BLaER1 (cell line): Measurements from ENCODE around the gene STON2.

Source experiments
- H3K27ac ChIP-seq: shearing (Covaris generic); formaldehyde crosslinking; 2 replicates; pipeline ENCODE4 v1.8.1; 2022
- H3K27me3 ChIP-seq: shearing (Covaris generic); formaldehyde crosslinking; 2 replicates; pipeline ENCODE4 v1.8.1; 2022
- H3K36me3 ChIP-seq: shearing (Covaris generic); formaldehyde crosslinking; 2 replicates; pipeline ENCODE4 v1.8.1; 2022
- H3K4me1 ChIP-seq: shearing (Covaris generic); formaldehyde crosslinking; 2 replicates; pipeline ENCODE4 v1.8.1; 2022
- H3K4me2 ChIP-seq: shearing (Covaris generic); formaldehyde crosslinking; 2 replicates; pipeline ENCODE4 v1.8.1; 2022
- H3K4me3 ChIP-seq: shearing (Covaris generic); formaldehyde crosslinking; 2 replicates; pipeline ENCODE4 v1.8.1; 2022
- H3K9ac ChIP-seq: shearing (Covaris generic); formaldehyde crosslinking; 2 replicates; pipeline ENCODE4 v1.8.1; 2022
- H3K9me3 ChIP-seq: shearing (Covaris generic); formaldehyde crosslinking; 2 replicates; pipeline ENCODE4 v1.8.1; 2022
- H4K20me1 ChIP-seq: shearing (Covaris generic); formaldehyde crosslinking; 2 replicates; pipeline ENCODE4 v1.8.1; 2022
- Cebpa-rat ChIP-seq: shearing (Covaris generic); IDR thresholded peaks from 2 replicates; pipeline ENCODE4 v1.8.1; 2022

STON2 gene

DNA sequence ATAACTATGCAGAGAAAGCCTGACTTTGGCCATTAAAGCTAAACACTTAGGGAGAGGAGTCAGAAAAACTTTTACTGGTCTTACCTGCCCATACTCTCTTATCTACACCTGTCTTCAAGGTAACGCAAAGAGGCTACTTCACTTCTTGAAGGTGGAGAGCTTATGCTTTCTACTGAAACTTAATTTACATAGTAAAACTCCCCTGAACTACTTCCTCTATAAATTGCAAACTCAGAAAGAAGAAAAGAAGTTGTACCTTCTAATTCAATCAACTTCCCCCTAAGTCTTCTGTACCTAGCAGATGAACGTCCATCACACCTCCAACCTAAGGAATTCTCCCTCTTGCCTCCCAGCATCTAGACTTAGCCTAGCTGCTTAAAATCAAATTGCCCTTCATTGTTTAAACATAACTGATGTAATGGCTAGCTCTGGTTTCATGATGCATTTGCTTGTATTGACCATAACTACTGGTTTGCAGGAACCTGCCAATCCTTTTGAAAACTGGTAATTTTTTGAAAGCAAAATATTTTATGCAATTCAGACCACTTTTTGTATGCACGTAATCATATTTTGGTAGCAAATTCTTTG is 87.7 kb downstream of the STON2 start:
- no peaks in the 10 kb centered on the region for H3K9me3 ChIP-seq

GRCh38 chr14:81311778-81312177 is 88.3 kb downstream of the STON2 start:
- no peak for TF ChIP-seq Cebpa-rat
- Histone ChIP-seq H4K20me1 (no peaks in the 10 kb centered on the region), H3K36me3 (no peaks in the 10 kb centered on the region), H3K4me2 (no peak overlapping the region), H3K4me1 (no peaks in the 10 kb centered on the region), H3K27me3 (no peaks in the 10 kb centered on the region), H3K4me3 (no peak overlapping the region), H3K9ac (no peak overlapping the region), H3K27ac (no peak overlapping the region), H3K9me3 (no peaks in the 10 kb centered on the region)

More for the DNA sequence above, 87.7 kb downstream of the STON2 start:
- Histone ChIP-seq H3K27me3 (no peaks in the 10 kb centered on the region), H3K9ac (no peak overlapping the region), H4K20me1 (no peaks in the 10 kb centered on the region), H3K36me3 (no peaks in the 10 kb centered on the region), H3K4me2 (no peak overlapping the region), H3K4me1 (no peaks in the 10 kb centered on the region), H3K4me3 (no peak overlapping the region), H3K27ac (no peak overlapping the region)
- TF ChIP-seq Cebpa-rat = no peak

- no peak overlapping the region for H3K27ac ChIP-seq
- no peaks in the 10 kb centered on the region for H4K20me1 ChIP-seq
- no peak overlapping the region for H3K9ac ChIP-seq
- H3K4me1 ChIP-seq = no peaks in the 10 kb centered on the region
- H3K4me2 ChIP-seq = no peak overlapping the region
- no peak for TF ChIP-seq Cebpa-rat
- H3K9me3 ChIP-seq = no peaks in the 10 kb centered on the region
- H3K36me3 ChIP-seq = no peaks in the 10 kb centered on the region
- H3K27me3 ChIP-seq = no peaks in the 10 kb centered on the region
- H3K4me3 ChIP-seq = no peak overlapping the region
These were observed 89.0 kb downstream of the STON2 start for GRCh38 chr14:81311141-81311540.

DNA sequence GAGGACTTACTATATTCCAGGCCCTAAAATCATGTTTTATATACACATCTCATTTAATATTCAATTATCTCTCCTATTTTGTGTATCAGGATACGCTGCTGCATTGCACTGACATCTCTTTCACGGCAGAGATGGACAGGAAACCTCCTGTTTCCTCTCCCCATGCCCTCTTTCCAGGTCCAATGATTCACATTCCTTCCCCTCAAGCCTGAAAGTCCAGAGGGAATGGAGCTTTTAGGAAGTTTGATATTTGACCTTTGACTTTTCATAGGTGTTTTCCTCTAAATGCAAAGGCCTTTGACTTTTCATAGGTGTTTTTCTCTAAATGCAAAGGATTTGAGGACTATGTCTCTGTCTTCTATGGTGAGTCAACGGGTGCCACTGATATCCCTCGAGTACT is 89.5 kb downstream of the STON2 start:
- no peaks in the 10 kb centered on the region for H4K20me1 ChIP-seq
- H3K27me3 ChIP-seq = no peaks in the 10 kb centered on the region
- no peak overlapping the region for H3K9ac ChIP-seq
- H3K4me3 ChIP-seq = no peak overlapping the region
- no peaks in the 10 kb centered on the region for H3K4me1 ChIP-seq
- no peak overlapping the region for H3K27ac ChIP-seq
- no peak overlapping the region for H3K4me2 ChIP-seq
- no peak for TF ChIP-seq Cebpa-rat
- no peaks in the 10 kb centered on the region for H3K36me3 ChIP-seq
- H3K9me3 ChIP-seq = no peaks in the 10 kb centered on the region

DNA sequence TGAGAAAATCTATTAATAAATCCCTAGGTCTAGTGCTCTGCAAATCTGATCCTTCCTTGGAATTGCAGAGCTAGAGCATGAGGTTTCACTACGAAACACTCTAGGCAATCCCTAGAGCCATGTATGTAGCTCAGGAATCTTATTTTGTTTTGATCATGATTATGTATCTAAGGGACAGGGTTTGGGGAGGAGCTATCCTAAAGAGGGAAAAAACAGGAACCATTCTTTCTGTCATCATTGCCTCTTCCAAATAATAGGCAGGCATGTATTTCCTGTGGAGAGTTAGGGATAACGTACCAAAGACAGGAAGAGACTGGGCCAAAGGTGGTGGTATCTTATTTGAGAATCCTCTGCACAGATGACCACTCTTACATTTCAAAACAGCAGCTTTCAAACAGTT is 90.6 kb downstream of the STON2 start:
- H3K27ac ChIP-seq = no peak overlapping the region
- no peaks in the 10 kb centered on the region for H4K20me1 ChIP-seq
- TF ChIP-seq Cebpa-rat = no peak
- no peaks in the 10 kb centered on the region for H3K4me1 ChIP-seq
- H3K9ac ChIP-seq = no peak overlapping the region
- no peaks in the 10 kb centered on the region for H3K27me3 ChIP-seq
- no peak overlapping the region for H3K4me2 ChIP-seq
- no peak overlapping the region for H3K4me3 ChIP-seq
- H3K9me3 ChIP-seq = no peaks in the 10 kb centered on the region
- H3K36me3 ChIP-seq = no peaks in the 10 kb centered on the region

DNA sequence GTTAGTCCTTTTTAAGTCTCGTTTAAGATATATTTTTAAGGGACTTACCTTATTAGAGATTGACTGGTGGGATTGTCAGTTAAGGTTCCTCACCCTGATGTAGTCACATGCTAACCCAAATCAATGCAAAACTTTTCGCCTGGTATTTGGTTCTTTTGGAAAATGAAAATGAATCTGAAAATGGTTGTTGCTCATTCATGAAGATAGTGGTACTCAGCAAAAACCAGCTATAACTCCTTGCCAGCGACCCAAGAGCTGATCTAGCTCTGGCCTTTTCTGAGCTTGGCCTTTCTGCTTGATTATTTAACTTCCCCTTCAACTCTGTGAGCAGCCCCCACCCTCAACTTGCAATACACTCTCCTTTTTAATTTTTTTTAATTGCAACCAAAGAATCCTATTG is 94.4 kb downstream of the STON2 start:
- H3K9me3 ChIP-seq = no peaks in the 10 kb centered on the region
- no peaks in the 10 kb centered on the region for H3K27me3 ChIP-seq
- H3K4me3 ChIP-seq = no peak overlapping the region
- H3K4me1 ChIP-seq = no peaks in the 10 kb centered on the region
- H4K20me1 ChIP-seq = no peaks in the 10 kb centered on the region
- no peak overlapping the region for H3K9ac ChIP-seq
- no peaks in the 10 kb centered on the region for H3K36me3 ChIP-seq
- no peak overlapping the region for H3K4me2 ChIP-seq
- H3K27ac ChIP-seq = no peak overlapping the region
- TF ChIP-seq Cebpa-rat = no peak

DNA sequence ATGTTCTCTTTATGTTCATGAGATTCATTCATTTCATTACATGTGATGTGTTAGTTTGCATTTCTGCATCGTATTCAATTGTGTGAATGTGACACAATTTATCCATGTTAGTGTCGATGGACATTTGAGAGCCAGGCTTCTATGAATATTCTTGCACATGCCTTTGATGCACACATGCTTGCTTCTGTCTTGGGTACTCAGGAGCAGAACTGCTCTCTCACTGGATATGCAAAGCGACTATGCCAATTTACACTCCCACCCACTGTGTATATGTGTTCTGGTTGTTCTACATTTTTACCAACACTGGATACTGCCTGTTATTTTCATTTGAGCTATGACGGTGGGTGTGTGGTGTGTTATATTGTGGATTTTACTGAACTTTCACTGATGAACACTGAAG is 95.1 kb downstream of the STON2 start:
- no peaks in the 10 kb centered on the region for H3K27me3 ChIP-seq
- no peaks in the 10 kb centered on the region for H3K9me3 ChIP-seq
- H3K4me1 ChIP-seq = no peaks in the 10 kb centered on the region
- no peak overlapping the region for H3K27ac ChIP-seq
- no peaks in the 10 kb centered on the region for H3K36me3 ChIP-seq
- no peak overlapping the region for H3K4me3 ChIP-seq
- no peak overlapping the region for H3K4me2 ChIP-seq
- H3K9ac ChIP-seq = no peak overlapping the region
- TF ChIP-seq Cebpa-rat = no peak
- no peaks in the 10 kb centered on the region for H4K20me1 ChIP-seq

GRCh38 chr14:81303258-81303935 is 96.7 kb downstream of the STON2 start:
- Histone ChIP-seq H4K20me1 (no peaks in the 10 kb centered on the region), H3K36me3 (no peaks in the 10 kb centered on the region), H3K9ac (no peak overlapping the region), H3K4me3 (no peak overlapping the region), H3K4me1 (no peaks in the 10 kb centered on the region), H3K9me3 (no peaks in the 10 kb centered on the region), H3K4me2 (no peak overlapping the region), H3K27ac (no peak overlapping the region), H3K27me3 (no peaks in the 10 kb centered on the region)
- TF ChIP-seq Cebpa-rat = no peak

GRCh38 chr14:81302638-81303037 is 97.5 kb downstream of the STON2 start:
- H3K9ac ChIP-seq = no peak overlapping the region
- no peak overlapping the region for H3K4me2 ChIP-seq
- H3K9me3 ChIP-seq = no peaks in the 10 kb centered on the region
- no peaks in the 10 kb centered on the region for H3K27me3 ChIP-seq
- H3K4me1 ChIP-seq = no peaks in the 10 kb centered on the region
- H3K36me3 ChIP-seq = no peaks in the 10 kb centered on the region
- no peak overlapping the region for H3K27ac ChIP-seq
- no peaks in the 10 kb centered on the region for H4K20me1 ChIP-seq
- no peak for TF ChIP-seq Cebpa-rat
- no peak overlapping the region for H3K4me3 ChIP-seq

DNA sequence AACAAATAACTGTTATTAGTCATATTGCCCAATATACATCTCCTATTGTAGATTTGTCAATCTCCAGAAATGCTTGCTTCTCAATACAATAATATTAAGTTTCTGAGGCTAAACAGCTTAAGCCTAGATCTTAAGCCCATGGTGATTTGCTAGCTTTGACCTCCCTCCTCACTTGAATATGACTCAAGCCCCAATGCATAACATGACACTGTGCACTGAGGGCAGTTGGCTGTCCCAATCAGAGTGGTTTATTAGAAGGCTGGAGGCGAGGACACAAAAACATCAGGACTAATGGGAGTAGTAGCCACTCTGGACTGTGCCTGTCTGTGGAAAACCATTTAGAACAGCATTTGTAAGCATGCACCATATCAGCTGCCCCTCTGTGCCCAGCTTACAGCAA is 98.3 kb downstream of the STON2 start:
- Histone ChIP-seq H3K27ac (no peak overlapping the region), H4K20me1 (no peaks in the 10 kb centered on the region), H3K27me3 (no peaks in the 10 kb centered on the region), H3K4me1 (no peaks in the 10 kb centered on the region), H3K36me3 (no peaks in the 10 kb centered on the region), H3K4me2 (no peak overlapping the region), H3K9ac (no peak overlapping the region), H3K4me3 (no peak overlapping the region), H3K9me3 (no peaks in the 10 kb centered on the region)
- no peak for TF ChIP-seq Cebpa-rat
